Activated CD8-positive, alpha-beta memory T cell treated with anti-CD3 and anti-CD28 coated beads, Interleukin-2, amount 50 U/mL, for 1 hour (primary cell): ENCODE results near the gene ZBTB8B.
"Not testable (repeated sequence)": the region's sequence is repeated elsewhere in the genome, so short reads cannot be mapped to it uniquely, and the experiment has no call there.

Experiments
- DNase-seq: peaks from one replicate; pipeline ENCODE4 v3.0.0-alpha.2; 2020; ENCODE audit errors: extremely low read depth

Gene ZBTB8B

DNA sequence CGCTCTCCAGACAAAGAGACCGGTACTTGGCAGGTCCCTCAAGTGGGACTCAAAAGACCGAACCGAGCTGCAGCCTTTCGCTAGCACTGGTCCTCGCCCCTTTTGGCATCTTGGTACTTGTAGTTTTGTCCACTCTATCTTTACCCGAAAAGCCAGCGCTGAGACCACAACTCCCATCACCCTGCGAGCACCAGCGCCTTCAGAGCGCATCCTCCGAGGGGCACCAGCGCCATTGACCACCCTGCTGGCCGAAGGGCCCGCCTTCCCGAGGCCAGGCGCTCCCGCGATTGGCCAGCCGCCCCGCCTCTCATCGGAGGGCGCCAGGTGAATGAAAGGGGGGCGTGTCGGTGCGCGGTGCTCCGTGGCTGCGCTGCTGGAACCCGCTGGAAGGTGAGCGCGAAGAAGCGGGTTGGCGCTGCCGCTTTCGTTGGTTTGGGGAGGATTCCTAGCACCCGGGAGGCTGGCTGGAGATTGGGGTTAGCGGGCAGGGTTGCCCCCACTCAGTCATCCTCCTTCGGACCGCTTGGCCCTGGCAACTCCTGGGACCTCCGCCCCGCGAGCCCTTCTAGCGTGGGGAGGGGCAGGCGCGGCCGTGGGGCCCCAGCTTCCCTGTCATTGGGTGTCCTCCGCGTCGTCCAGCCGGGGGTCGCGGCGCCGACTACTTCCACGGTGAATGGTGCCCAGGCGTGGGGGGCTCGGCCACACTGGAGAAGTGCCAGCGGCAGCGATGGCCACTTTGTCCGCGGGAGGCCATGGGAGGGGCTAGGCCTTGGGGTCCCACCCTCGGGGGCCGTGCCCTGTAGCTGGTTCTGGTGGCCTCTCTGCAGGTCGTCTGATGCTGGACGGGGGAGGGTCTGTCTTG, at the start of gene ZBTB8B:
Gene ZBTB8B (plus strand): TSS at position 357 of the 862 bp plus-strand sequence. CDS start 5,553 bp downstream, outside the sequence.
- no peak for DNase-seq

DNA sequence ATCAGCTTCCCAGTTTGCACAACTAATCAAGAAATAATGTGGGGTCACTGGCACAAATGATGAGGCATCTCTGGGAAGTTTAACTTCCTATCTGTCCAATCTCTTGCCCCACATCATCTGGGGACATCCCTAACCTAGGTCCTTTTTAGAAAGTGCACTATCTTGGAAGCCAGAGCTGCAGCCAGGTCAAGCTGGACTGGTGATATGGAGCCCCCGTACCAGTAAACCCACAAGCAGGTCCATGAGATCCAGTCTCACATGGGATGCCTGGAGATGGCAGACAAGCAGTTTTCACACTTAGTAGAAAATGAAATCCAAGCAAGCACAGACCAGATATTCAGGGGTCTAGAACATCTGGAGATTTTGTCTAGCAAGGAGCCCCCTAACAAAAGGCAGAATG, 43.1 kb upstream of the ZBTB8B start:
- DNase-seq, result no peak

DNA sequence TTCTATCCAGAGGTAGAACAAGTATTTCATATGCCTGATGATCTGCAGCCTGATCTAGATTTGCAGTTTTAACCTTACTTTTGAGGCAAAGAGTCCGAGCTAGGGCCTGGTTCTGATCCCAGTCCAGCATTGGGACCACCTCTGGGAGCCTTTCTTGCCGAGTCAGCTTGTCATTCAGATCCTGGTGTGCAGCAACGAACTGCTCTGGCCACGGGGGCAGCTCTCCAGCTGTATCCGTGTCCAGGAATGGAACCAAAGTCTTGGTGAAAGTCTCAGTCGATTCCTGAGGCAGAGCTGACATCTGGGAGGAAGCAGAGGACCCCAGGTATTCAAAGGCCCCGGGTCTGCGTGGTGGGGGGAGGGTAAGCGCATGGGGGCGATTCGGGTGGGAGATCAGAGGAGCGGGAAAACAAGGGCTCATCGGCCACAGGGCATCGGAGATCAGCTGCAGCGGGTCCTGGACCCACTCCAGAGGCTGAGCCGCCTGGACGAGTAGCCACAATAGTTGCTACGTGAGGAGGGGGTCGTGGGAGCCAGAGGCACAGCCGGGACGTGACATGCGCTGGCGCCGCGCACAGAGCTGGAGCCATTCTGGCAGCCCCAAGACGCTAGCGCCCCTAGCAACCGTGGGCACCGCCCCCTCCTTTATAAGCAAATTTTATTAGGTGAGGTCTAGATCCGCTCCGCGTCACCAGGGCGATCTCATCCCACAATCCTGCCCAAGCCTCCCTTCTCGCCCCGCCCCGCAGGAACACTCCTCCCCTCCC, 38.2 kb upstream of the ZBTB8B start:
- no peak for DNase-seq

DNA sequence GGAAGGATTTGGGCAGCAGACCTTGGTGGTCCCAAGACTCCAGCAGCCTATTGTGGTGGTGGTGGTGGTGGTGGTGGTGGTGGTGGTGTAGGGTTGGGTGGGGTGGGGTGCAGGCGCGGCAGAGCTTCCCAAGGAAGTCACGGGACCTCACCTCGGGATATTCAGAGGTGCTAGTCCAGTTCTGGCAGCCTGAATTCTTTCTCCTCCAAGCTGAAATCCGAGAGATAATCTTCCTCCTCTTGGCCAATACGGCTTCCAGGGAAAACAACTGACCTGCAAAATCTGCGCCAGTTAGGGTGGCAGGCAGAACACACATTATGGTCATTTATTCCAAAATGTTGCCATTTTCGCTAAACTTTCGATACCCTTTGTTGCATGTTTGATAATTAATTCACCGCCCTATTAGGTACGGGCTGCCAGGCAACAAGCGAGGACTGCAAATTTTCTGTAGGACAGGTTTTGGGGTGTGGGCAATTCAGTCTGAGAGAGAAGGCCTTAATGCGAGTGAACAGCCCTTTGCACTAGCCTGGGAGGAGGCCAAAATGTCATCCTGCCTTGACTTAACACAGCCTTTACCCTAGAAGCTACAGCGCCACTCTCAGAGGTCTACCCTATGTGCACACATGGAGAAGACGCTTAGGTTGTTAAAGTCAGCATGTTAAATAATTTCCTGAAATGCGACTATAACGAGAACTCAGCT, 37.5 kb upstream of the ZBTB8B start:
- no peak for DNase-seq

DNA sequence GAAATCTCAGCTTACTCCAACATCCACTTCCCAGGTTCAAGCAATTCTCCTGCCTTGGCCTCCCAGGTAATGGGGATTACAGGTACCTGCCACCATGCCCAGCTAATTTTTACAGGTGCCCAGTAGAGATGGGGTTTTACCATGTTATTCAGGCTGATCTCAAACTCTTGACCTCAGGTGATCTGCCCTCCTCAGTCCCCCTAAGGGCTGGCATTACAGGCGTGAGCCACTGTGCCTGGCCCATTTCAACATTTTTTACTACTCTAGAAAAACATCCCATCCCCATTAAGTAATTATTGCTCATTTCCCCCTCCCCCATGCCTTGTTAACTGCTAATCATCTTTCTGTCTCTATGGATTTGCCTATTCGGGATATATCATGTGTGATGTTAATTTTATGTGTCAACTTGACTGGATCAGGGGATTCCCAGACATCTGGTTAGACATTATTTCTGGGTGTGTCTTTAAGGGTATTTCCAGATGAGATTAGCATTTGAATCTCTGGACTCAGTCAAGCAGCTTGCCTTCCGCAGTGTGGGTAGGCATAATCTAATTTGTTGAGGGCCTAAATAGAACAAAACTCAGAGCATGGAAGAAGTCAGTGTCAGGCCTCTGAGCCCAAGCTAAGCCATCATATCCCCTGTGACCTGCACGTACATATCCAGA, 33.0 kb upstream of the ZBTB8B start:
- DNase-seq, result no peak

DNA sequence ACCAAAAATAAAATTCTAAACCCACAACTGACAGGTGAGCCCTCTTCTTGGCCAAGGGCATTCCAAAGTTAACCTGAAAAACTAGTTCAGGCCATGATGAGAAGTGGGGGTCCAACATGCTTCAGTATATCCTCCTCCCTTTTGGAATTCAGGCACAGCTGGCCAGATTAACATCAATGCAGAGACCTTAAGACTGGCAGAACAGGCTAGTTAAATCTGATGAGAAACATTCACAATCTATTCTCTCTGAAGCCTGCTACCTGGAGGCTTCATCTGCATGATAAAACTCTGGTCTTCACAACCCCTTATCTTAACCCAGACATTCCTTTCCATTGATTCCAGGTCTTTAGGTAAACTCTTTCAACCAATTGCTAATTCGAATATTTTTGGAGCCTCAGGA, 26.7 kb upstream of the ZBTB8B start:
- no peak for DNase-seq

DNA sequence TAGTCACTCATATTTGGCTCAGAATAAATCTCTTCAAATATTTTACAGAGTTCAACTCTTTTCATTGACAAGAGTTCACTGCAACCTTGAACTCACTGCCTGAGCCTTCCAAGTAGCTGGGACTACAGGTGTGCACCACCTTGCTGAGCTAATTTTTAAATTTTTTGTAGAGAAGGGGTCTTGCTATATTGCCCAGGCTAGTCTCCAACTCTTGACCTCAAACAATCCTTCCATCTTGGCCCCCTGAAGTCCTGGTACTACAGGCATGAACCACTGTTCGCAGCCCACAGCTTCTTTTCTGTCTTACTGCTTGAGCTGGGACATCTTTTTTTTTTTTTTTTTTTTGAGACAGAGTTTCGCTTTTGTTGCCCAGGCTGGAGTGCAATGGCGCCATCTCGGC, 26.1 kb upstream of the ZBTB8B start:
- not testable (repeated sequence) for DNase-seq

DNA sequence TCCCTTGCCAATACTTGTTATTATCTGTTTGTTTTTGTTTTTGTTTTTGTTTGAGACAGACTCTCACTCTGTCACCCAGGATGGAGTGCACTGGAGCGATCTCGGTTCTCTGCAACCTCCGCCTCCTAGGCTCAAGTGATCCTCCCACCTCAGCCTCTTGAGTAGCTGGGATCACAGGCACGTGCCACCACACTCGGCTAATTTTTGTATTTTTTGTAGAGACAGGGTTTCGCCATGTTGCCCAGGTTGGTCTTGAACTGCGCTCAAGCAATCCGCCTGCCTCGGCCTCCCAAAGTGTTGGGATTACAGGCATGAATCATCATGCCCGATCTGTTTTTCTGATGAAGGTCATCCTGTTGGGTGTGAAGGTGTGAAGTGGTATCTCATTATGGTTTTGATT, 23.4 kb upstream of the ZBTB8B start:
- DNase-seq, result not testable (repeated sequence)

DNA sequence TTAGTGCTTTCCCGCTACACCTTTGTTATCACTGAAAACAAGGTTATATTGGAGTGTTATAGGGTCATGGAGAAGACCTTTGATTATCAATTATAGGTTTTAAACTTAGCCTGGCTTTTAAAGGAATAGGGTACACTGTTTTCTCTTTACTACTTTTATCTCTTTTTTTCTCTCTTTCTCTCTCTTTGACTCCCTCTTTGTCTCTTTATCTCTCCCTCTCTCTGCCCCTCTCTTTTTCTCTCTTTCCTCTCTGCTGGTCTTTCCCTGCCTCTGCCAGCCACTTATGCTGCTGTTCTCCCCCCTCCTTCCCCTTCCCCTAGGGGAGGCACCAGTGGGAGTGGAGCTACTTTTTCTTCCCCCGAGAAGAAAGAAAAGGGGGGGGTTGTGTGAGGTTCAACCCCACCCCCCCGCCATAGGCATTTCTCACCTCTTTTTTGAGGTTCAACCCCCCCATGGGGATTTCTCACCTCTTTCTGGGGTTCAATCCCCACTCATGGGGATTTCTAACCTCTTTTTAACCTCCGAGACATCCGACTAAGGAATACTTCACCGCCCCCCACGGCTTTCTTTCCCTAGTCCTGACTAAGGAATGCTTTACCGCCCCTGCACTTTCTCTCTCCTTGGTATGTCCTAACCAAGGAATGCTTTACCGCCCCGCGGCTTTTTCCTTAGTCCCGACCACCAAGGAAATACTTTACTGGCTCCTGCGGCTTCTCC, 17.2 kb upstream of the ZBTB8B start:
- DNase-seq, result no peak

DNA sequence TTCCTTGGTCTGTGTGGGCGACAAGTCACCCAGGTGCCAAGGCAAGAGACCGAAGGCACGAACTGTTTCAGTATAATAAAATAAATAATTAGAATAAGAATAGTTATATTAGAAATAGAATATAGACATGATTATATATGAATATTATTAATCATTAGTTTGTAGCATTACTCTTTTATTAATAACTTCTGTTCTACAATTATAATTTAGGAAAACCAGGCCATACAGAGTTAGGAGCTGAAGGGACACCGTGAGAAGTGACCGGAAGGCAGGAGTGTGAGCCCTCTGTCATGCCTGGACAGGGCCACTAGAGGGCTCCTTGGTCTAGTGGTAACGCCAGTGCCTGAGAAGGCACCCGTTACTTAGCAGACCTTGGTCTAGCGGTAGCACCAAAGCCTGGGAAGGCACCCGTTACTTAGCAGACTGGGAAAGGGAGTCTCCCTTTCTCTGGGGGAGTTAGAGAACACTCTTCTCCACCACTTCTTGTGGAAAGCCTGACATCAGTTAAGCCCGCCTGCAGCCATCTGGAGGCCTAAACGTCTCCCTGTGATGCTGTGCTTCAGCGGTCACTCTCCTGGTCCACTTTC, 16.6 kb upstream of the ZBTB8B start:
- DNase-seq, result not testable (repeated sequence)

DNA sequence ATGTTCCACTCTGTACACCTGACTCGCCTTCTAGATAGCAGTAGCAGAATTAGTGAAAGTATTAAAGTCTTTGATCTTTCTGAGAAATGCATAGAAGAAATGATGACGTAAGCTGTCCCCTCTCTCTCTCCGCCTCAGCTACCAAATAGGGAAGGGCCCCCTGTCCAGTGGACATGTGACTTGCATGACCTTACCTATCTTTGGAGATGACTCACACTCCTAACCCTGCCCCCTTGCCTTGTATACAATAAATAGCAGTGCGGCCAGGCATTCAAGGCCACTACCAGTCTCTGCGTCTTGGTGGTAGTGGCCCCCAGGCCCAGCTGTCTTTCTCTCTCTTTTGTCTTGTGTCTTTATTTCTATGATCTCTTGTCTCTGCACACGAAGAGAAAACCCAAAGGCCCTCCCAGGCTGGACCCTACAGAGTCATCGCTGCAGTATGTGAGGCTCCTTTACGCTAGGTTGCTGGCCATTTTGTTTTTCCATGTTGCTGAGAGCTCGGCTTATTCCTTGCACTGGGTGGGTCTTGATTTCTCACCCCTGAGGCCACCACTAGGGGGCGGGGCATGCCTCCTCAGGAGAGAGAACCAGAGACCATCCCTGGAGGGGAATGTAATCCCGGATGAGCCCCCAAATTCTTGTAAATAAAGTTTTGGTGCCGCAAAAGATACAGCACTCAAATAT, 16.0 kb upstream of the ZBTB8B start:
- DNase-seq, result no peak

DNA sequence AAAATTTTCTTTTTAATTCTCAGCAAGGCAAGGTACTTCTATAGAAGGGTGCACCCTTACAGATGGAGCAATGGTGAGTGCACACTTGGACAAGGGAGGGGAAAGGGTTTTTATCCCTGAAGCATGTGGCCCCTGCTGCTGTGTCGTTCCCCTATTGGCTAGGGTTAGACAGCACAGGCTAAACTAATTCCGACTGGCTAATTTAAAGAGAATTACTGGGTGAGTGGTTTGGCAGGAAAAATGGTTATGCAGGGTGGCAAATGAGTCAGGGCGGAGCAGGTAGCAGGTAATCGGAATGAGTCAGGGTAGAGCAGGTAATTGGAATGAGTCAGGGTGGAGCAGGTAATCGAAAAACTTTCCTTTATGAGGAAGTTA, 15.4 kb upstream of the ZBTB8B start:
- DNase-seq, result not testable (repeated sequence)

DNA sequence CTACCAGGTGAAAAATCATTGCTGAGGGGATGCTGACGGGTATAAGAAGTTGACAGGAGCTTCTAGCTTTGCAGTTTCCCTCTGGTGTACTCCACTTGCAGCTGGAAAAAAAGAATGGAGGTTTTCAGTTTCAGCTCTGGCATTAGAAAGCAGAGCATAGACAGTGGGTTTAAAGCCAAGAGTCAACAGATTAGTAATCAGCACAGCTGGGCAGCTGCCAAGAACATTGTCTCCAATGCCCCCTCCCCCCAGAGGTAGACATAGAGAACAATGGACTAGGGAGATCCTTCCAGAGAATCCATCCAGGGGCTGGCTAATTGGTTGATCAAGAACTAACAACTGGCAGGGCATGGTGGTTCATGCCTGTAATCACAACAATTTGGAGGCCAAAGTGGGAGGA, 10.1 kb upstream of the ZBTB8B start:
- no peak for DNase-seq

DNA sequence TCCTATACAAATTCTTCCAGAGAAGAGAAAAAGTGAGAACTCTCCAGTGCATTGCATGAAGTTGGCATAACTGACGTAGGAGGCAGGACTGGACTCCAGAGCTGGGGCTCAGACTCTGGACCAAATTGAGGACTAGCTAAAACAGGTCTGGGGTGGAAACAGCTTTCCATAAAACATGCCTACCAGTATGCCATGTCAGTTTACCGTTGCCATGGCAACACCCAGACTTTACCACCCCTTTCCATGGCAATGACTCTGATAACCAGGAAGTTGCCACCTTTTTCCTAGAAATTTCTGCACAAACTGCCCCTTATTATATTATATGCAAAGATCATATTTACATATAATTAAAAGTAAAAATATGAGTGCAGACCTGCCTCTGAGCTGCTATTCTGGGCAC, 8.9 kb upstream of the ZBTB8B start:
- no peak for DNase-seq

DNA sequence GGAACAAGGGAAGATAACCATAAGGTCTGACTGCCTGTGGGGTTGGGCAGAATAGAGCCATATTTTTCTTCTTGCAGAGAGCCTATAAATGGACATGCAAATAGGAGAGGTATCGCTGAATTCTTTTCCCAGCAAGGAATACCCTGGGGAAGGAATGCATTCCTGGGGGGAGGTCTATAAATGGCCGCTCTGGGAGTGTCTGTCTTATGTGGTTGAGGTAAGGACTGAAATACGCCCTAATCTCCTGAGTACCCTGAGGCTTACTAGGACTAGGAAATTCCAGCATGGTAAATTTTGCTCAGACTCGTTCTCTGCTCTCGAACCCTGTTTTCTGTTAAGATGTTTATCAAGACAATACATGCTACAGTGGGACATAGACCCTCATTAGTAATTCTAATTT, 6.1 kb upstream of the ZBTB8B start:
- not testable (repeated sequence) for DNase-seq

DNA sequence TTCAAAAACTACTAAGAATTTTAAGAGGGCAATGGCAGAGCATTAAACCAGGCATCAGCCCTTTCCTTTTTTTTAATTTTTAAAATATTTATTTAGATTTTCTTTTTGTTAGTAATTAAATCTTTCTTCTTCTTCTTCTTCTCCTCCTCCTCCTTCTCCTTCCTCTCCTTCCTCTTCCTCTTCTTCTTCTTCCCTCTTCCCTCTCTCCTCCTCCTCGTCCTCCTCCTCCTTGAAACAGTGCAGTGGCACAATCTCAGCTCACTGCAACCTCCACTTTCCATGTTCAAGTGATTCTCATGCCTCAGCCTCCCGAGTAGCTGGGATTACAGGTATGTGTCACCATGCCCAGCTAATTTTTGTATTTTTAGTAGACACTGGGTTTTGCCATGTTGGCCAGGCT, 1.9 kb upstream of the ZBTB8B start:
- DNase-seq, result not testable (repeated sequence)

DNA sequence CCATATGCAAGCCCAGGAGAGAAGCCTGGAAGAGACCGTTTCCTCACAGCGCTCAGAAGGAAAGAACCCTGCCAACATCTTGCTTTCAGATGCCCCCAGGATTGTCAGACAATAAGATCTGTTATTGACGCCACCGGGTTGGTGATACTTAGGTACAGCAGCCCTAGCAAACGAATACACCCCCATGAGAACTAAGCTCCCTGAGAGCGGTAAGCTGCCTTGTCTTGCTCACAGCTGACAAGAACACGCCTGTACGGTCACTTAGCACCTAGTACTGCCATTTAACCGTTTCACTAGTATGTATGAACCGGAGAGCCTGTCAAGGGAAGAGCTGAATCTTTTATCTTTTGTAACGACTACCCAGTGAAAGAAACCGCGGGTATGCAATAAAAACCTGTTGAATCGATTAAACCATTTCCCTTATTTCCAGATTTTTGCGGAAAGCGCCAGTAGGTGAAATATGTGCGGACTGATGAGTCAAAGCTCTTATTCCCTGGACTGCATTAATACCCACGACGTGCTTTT, 619 bp upstream of the ZBTB8B start:
- no peak for DNase-seq

DNA sequence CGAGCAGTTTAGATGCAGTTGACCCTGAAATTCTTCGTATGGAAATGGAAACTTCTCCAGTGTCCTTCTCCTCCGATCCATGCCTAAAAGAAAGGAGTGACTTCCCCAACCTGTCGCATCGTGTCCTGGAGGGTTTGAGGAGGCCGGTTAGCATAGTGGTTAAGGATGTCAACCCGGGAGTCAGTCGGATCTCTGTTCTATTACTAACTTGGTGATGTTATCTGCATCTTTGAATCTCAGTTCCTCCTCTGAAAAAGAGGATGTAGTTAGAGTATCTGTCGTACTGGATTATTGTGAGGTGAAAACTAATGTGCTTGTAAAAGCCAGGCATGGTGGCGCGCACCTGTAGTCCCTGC, 684 bp downstream of the ZBTB8B start:
- DNase-seq, result no peak

DNA sequence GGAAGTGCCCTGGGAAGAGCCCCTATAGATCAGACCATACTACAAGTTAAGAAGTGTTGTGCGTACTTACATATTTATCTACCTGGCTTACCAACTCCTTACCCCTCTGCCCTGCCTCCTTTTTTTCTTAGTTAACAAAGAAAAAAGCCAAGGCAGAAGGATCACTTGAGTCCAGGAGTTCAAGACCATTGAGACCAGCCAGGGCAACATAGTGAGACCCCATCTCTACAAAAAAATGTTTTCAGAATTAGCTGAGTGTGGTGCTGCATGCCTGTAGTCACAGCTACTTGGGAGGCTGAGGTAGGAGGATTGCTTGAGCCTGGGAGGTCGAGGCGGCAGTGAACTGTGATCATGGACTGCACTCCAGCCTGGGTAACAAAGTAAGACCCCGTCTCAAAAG, 1.9 kb downstream of the ZBTB8B start:
- DNase-seq, result no peak

DNA sequence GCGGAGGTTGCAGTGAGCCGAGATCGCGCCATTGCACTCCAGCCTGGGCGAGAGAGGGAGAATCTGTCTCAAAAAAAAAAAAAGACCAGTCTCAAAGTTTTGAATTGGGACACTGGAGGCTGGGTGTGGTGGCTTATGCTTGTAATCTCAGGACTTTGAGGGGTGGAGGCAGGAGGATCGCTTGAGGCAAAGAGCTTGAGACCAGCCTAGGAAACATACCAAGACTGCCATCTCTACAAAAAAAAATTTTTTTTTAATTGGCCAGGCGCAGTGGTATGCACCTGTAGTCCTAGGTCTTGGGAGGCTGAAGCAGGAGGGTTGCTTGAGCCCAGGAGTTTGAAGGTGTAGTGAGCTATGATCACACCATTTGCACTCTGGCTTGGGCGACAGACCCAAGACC, 3.9 kb downstream of the ZBTB8B start:
- no peak for DNase-seq
